A549 treated with CpdA at 1 μM for 4 hours (cell line): ENCODE data around the gene NFILZ. TPM values are rescaled to one million over a fixed set of nuclear protein-coding genes. Genes with fewer than 3 reads are reported as not detected.

ENCODE experiments used
- total RNA-seq: library from RNA; stranded (reverse); fragments of 200-300 nt; extraction: Qiagen RNA extraction; gene quantifications from 5 replicates; pipeline ENCODE4 v1.2.3, GENCODE V29; 2022; ENCODE audit warnings: low read depth

NFILZ gene, protein sequence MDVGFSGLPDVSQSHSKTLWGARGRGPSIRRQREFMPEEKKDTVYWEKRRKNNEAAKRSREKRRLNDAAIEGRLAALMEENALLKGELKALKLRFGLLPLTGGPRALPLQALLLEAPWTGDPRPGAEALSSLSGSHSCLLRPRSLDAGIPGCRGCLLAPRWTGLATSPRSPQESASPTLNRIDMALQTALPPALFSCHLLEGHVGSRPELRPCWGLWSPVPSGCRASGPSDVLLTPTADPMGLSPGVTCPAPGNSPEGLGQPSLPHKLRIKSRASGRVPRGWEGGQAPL
- not detected in 5 replicates for total RNA-seq

GRCh38 chr19:8629996-8630683 is at the start of gene NFILZ:
NFILZ (plus strand) TSS chr19:8630633; CDS start chr19:8676766, 46,133 bp downstream.

GRCh38 chr19:8610041-8610935 is 20.1 kb upstream of the NFILZ start, which contains the start of gene ADAMTS10:
ADAMTS10 (minus strand) TSS chr19:8610715; CDS start chr19:8605710, 5,005 bp downstream.

Other genes starting within 250 kb of the NFILZ start
- gene RAB11B, start 240.3 kb upstream of the NFILZ start, total RNA-seq, result 82.7 to 98.2 TPM (median 88.3 TPM) in 5 replicates
- gene MARCHF2, start 217.3 kb upstream of the NFILZ start, total RNA-seq, result 13.4 to 18.0 TPM (median 15.8 TPM) in 5 replicates
- 227 to 297 TPM (median 240 TPM) in 5 replicates for gene HNRNPM, start 185.7 kb upstream of the NFILZ start, total RNA-seq
- gene PRAM1, start 128.0 kb upstream of the NFILZ start, total RNA-seq, result 0.08 to 0.29 TPM (median 0.11 TPM) in 4 of 5 replicates, not detected in the other
- gene ZNF414, start 116.5 kb upstream of the NFILZ start, total RNA-seq, result 16.0 to 18.5 TPM (median 17.7 TPM) in 5 replicates
- gene MYO1F, start 53.2 kb upstream of the NFILZ start, total RNA-seq, result 0.17 to 0.35 TPM (median 0.24 TPM) in 5 replicates
- gene ADAMTS10, start 19.9 kb upstream of the NFILZ start, total RNA-seq, result 12.8 to 20.7 TPM (median 14.9 TPM) in 5 replicates
- not detected in 5 replicates for gene ACTL9, start 68.2 kb downstream of the NFILZ start, total RNA-seq
- gene OR2Z1, start 91.0 kb downstream of the NFILZ start, total RNA-seq, result not detected in 5 replicates
- gene ZNF558, start 201.7 kb downstream of the NFILZ start, total RNA-seq, result 5.9 to 8.2 TPM (median 7.9 TPM) in 5 replicates
- not detected in 5 replicates for gene MBD3L1, start 201.7 kb downstream of the NFILZ start, total RNA-seq